Measurements from ENCODE around the gene MYO3B.

- no peak for TF ChIP-seq NFIC (IDR thresholded peaks at IDR 0.05)
- TF ChIP-seq CREB1 (IDR thresholded peaks at IDR 0.05; ENCODE audit: low read depth) = no peak
These were observed 226.9 kb downstream of the MYO3B start for GRCh38 chr2:170404846-170405245.
